ENCODE data around the gene WDR4.
"Not testable (repeated sequence)": the region's sequence is repeated elsewhere in the genome, so short reads cannot be mapped to it uniquely, and the experiment has no call there.

WDR4 gene

GRCh38 chr21:42875811-42876210, 3.5 kb downstream of the WDR4 start:
- not testable (repeated sequence) for DNase-seq (ENCODE audit: low spot score)

- DNase-seq (ENCODE audit: low spot score), result no peak
Observed at GRCh38 chr21:42873096-42873495, 6.2 kb downstream of the WDR4 start.

- no peak for DNase-seq (ENCODE audit: low spot score)
Observed at GRCh38 chr21:42868196-42868595, 11.1 kb downstream of the WDR4 start.

GRCh38 chr21:42865776-42866160, 13.6 kb downstream of the WDR4 start:
- DNase-seq (ENCODE audit: low spot score), result peak; percentile 32

GRCh38 chr21:42864815-42865775, 14.2 kb downstream of the WDR4 start:
- peak; percentile 54 for DNase-seq (ENCODE audit: low spot score)

- peak; percentile 43 for DNase-seq (ENCODE audit: low spot score)
Observed at GRCh38 chr21:42864286-42864685, 15.1 kb downstream of the WDR4 start.

GRCh38 chr21:42863504-42863870, 15.9 kb downstream of the WDR4 start:
- peak; percentile 24 for DNase-seq (ENCODE audit: low spot score)

- DNase-seq (ENCODE audit: low spot score), result peak; percentile 27
Observed at GRCh38 chr21:42862774-42863503, 16.4 kb downstream of the WDR4 start.

GRCh38 chr21:42861848-42862400, 17.4 kb downstream of the WDR4 start:
- DNase-seq (ENCODE audit: low spot score), result no peak

- DNase-seq (ENCODE audit: low spot score), result no peak
Observed at GRCh38 chr21:42861311-42861847, 18.0 kb downstream of the WDR4 start.

GRCh38 chr21:42860345-42860744, 19.0 kb downstream of the WDR4 start:
- no peak for DNase-seq (ENCODE audit: low spot score)

GRCh38 chr21:42859891-42860230, 19.5 kb downstream of the WDR4 start:
- DNase-seq (ENCODE audit: low spot score), result no peak

- no peak for DNase-seq (ENCODE audit: low spot score)
Observed at GRCh38 chr21:42858957-42859890, 20.1 kb downstream of the WDR4 start.

- DNase-seq (ENCODE audit: low spot score), result no peak
Observed at GRCh38 chr21:42858185-42858847, 21.0 kb downstream of the WDR4 start.

- DNase-seq (ENCODE audit: low spot score), result no peak
Observed at GRCh38 chr21:42857216-42857615, 22.1 kb downstream of the WDR4 start.

GRCh38 chr21:42855937-42856335, 23.4 kb downstream of the WDR4 start:
- no peak for DNase-seq (ENCODE audit: low spot score)

GRCh38 chr21:42855171-42855936, 24.0 kb downstream of the WDR4 start:
- no peak for DNase-seq (ENCODE audit: low spot score)

GRCh38 chr21:42854246-42855010, 24.9 kb downstream of the WDR4 start:
- no peak for DNase-seq (ENCODE audit: low spot score)

- no peak for DNase-seq (ENCODE audit: low spot score)
Observed at GRCh38 chr21:42853621-42854020, 25.7 kb downstream of the WDR4 start.

Measured in D341Med (cell line).